Measurements from ENCODE around the gene CEP164.

- TF ChIP-seq CTCF (IDR thresholded peaks at IDR 0.05): no peak
- TF ChIP-seq POLR2A (IDR thresholded peaks at IDR 0.05): no peak
Observed at GRCh38 chr11:117410238-117410637, 82.6 kb downstream of the CEP164 start.

All from lower leg skin (tissue), 3 donors.